Osteoblast (primary cell): ENCODE data around the gene PRTFDC1. TPM values are rescaled to one million over a fixed set of nuclear protein-coding genes. Genes with fewer than 3 reads are reported as not detected.
A peak's percentile ranks its signal among the peaks of the same experiment; 100 is the strongest.

Experiments
- DNase-seq: peaks from one replicate; pipeline ENCODE4 v3.0.0; 2011; ENCODE audit warnings: low spot score, mixed read lengths; ENCODE audit not compliant: insufficient read length; ENCODE audit errors: missing footprints
- H2AFZ ChIP-seq: 2 replicates; pipeline ENCODE4 v1.6.0; 2011; ENCODE audit warnings: mild to moderate bottlenecking, low read length
- H3K27ac ChIP-seq: 2 replicates; pipeline ENCODE4 v1.5.1; 2011; ENCODE audit warnings: mild to moderate bottlenecking, low read depth, low read length, moderate library complexity
- H3K27me3 ChIP-seq: 2 replicates; pipeline ENCODE4 v1.6.0; 2012; ENCODE audit warnings: mild to moderate bottlenecking, control low read depth, inconsistent platforms, low read length, moderate library complexity; ENCODE audit not compliant: insufficient read depth
- H3K36me3 ChIP-seq: 2 replicates; pipeline ENCODE4 v1.5.1; 2011; ENCODE audit warnings: mild to moderate bottlenecking, low read length, control low read depth, moderate library complexity; ENCODE audit not compliant: insufficient read depth
- H3K4me1 ChIP-seq: 2 replicates; pipeline ENCODE4 v1.5.1; 2011; ENCODE audit warnings: mild to moderate bottlenecking, low read length, control low read depth, moderate library complexity; ENCODE audit not compliant: insufficient read depth
- H3K4me2 ChIP-seq: 2 replicates; pipeline ENCODE4 v1.6.0; 2011; ENCODE audit warnings: mild to moderate bottlenecking, low read length; ENCODE audit not compliant: insufficient read depth
- H3K4me3 ChIP-seq: fragments of 200-600 bp; sonication (generic); 3 replicates; pipeline ENCODE4 v1.5.1; 2012; ENCODE audit warnings: mild to moderate bottlenecking, low read length, inconsistent platforms; ENCODE audit not compliant: insufficient read depth
- H3K79me2 ChIP-seq: 2 replicates; pipeline ENCODE4 v1.6.0; 2012; ENCODE audit warnings: mild to moderate bottlenecking, low read length, control low read depth, inconsistent platforms; ENCODE audit not compliant: insufficient read depth
- H3K9me3 ChIP-seq: 2 replicates; pipeline ENCODE4 v1.5.1; 2011; ENCODE audit warnings: low read depth, low read length, control low read depth
- H4K20me1 ChIP-seq: 2 replicates; pipeline ENCODE4 v1.6.0; 2012; ENCODE audit warnings: mild to moderate bottlenecking, low read length, control low read depth; ENCODE audit not compliant: insufficient read depth
- CTCF ChIP-seq: IDR thresholded peaks from 2 replicates; pipeline ENCODE4 v1.5.1; 2011; ENCODE audit warnings: mild to moderate bottlenecking, low read depth, low read length, moderate library complexity; ENCODE audit errors: extremely low read depth
- total RNA-seq: library from RNA; depleted of rRNA; stranded (reverse); fragments of >200 nt; gene quantifications from 2 replicates; pipeline ENCODE4 v1.2.3, GENCODE V29; 2012

PRTFDC1 gene
- total RNA-seq, 1 donor, result 5.1 TPM

- no peaks in the 10 kb centered on the region for H3K36me3 ChIP-seq
- H3K27me3 ChIP-seq, result peaks cover 10% of the 10 kb centered on the region
- H3K27ac ChIP-seq, result no peak overlapping the region
- no peak overlapping the region for H3K4me2 ChIP-seq
- no peak overlapping the region for H2AFZ ChIP-seq
- H3K4me1 ChIP-seq, result peaks cover 13% of the 10 kb centered on the region
- no peak for DNase-seq
- no peak for TF ChIP-seq CTCF
- no peaks in the 10 kb centered on the region for H3K79me2 ChIP-seq
- H3K9me3 ChIP-seq, result no peaks in the 10 kb centered on the region
- no peaks in the 10 kb centered on the region for H4K20me1 ChIP-seq
- no peak overlapping the region for H3K4me3 ChIP-seq
Observed at GRCh38 chr10:24930427-24930826, 22.0 kb downstream of the PRTFDC1 start.

GRCh38 chr10:24929904-24930303 lies 22.5 kb downstream of the PRTFDC1 start:
- Histone ChIP-seq H3K36me3 (no peaks in the 10 kb centered on the region), H3K4me1 (peaks cover 13% of the 10 kb centered on the region), H3K27ac (peak overlapping the region; percentile 57), H4K20me1 (no peaks in the 10 kb centered on the region), H3K79me2 (no peaks in the 10 kb centered on the region), H3K27me3 (peaks cover 10% of the 10 kb centered on the region), H3K9me3 (no peaks in the 10 kb centered on the region), H2AFZ (no peak overlapping the region), H3K4me2 (peak overlapping the region; percentile 5), H3K4me3 (no peak overlapping the region)
- TF ChIP-seq CTCF, result no peak
- DNase-seq, result no peak

GRCh38 chr10:24929056-24929544 lies 23.3 kb downstream of the PRTFDC1 start:
- DNase-seq, result peak; percentile 77
- H4K20me1 ChIP-seq, result no peaks in the 10 kb centered on the region
- no peaks in the 10 kb centered on the region for H3K79me2 ChIP-seq
- H3K4me1 ChIP-seq, result peaks cover 13% of the 10 kb centered on the region
- TF ChIP-seq CTCF, result no peak
- no peaks in the 10 kb centered on the region for H3K9me3 ChIP-seq
- peaks cover 10% of the 10 kb centered on the region for H3K27me3 ChIP-seq
- H3K36me3 ChIP-seq, result no peaks in the 10 kb centered on the region
- peak overlapping the region; percentile 57 for H3K27ac ChIP-seq
- H2AFZ ChIP-seq, result no peak overlapping the region
- H3K4me3 ChIP-seq, result no peak overlapping the region
- H3K4me2 ChIP-seq, result peak overlapping the region; percentile 5

- no peaks in the 10 kb centered on the region for H3K9me3 ChIP-seq
- H3K79me2 ChIP-seq, result no peaks in the 10 kb centered on the region
- no peaks in the 10 kb centered on the region for H4K20me1 ChIP-seq
- H3K4me1 ChIP-seq, result peaks cover 13% of the 10 kb centered on the region
- no peak overlapping the region for H3K4me3 ChIP-seq
- peaks cover 10% of the 10 kb centered on the region for H3K27me3 ChIP-seq
- H3K4me2 ChIP-seq, result no peak overlapping the region
- no peaks in the 10 kb centered on the region for H3K36me3 ChIP-seq
- no peak overlapping the region for H2AFZ ChIP-seq
- TF ChIP-seq CTCF, result no peak
- no peak for DNase-seq
- H3K27ac ChIP-seq, result no peak overlapping the region
Observed at GRCh38 chr10:24928163-24928562, 24.2 kb downstream of the PRTFDC1 start.
